Subcutaneous abdominal adipose tissue (tissue), 5 donors: Measurements from ENCODE around the gene MTUS2.

Experiments
- H3K27ac ChIP-seq: one replicate; pipeline ENCODE4 v1.7.0; 2013; ENCODE audit warnings: low read depth, mild to moderate bottlenecking, inconsistent platforms, low read length, moderate library complexity
- H3K27me3 ChIP-seq, 5 donors: one replicate each; pipeline ENCODE4 v1.7.0; 2013; ENCODE audit warnings: low read length in 5 of 5, inconsistent platforms in 1 of 5; ENCODE audit not compliant: control insufficient read depth in 5 of 5, insufficient read depth in 4 of 5
- H3K36me3 ChIP-seq, 5 donors: one replicate each; pipeline ENCODE4 v1.7.0; 2013; ENCODE audit warnings: low read length in 5 of 5; ENCODE audit not compliant: control insufficient read depth in 5 of 5, insufficient read depth in 5 of 5
- H3K4me1 ChIP-seq, 5 donors: one replicate each; pipeline ENCODE4 v1.7.0; 2013; ENCODE audit warnings: low read length in 5 of 5, mild to moderate bottlenecking in 3 of 5, moderate library complexity in 1 of 5; ENCODE audit not compliant: control insufficient read depth in 5 of 5, insufficient read depth in 5 of 5
- H3K4me3 ChIP-seq, 5 donors: one replicate each; pipeline ENCODE4 v1.7.0; 2013; ENCODE audit warnings: low read length in 5 of 5, low read depth in 1 of 5
- H3K9ac ChIP-seq, 5 donors: one replicate each; pipeline ENCODE4 v1.7.0; 2013; ENCODE audit warnings: low read length in 5 of 5, mild to moderate bottlenecking in 4 of 5, moderate library complexity in 3 of 5
- H3K9me3 ChIP-seq, 5 donors: one replicate each; pipeline ENCODE4 v1.7.0; 2013; ENCODE audit warnings: low read length in 5 of 5; ENCODE audit not compliant: control insufficient read depth in 5 of 5
- donor health status: healthy.
- donor health status: healthy.
- donor health status: healthy.
- donor health status: healthy.
- donor health status: healthy.

The MTUS2 gene

DNA sequence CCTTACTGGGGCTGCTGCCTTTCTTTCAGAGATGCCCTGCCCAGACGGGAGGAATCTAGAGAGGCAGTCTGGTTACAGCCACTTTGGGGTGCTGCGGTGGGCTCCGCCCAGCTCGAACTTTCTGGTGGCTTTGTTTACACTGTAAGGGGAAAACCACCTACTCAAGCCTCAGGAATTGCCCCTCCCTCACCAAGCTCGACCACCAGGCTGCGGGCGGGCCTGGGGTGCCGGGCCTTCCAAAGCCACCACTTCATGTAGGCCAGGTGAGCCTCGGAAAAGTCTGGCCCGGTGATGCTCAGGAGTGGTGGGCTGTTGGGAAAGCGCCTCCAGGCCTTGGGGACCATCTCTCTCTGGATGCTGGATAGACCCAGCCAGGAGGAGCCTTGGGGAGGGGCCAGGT is 218.6 kb downstream of the MTUS2 start:
- H3K27me3 ChIP-seq: no peaks in the 10 kb centered on the region
- H3K27ac ChIP-seq: no peak overlapping the region
- no peaks in the 10 kb centered on the region for H3K36me3 ChIP-seq
- no peak overlapping the region for H3K4me3 ChIP-seq
- H3K9ac ChIP-seq: no peak overlapping the region
- H3K9me3 ChIP-seq: no peaks in the 10 kb centered on the region
- H3K4me1 ChIP-seq: no peaks in the 10 kb centered on the region

DNA sequence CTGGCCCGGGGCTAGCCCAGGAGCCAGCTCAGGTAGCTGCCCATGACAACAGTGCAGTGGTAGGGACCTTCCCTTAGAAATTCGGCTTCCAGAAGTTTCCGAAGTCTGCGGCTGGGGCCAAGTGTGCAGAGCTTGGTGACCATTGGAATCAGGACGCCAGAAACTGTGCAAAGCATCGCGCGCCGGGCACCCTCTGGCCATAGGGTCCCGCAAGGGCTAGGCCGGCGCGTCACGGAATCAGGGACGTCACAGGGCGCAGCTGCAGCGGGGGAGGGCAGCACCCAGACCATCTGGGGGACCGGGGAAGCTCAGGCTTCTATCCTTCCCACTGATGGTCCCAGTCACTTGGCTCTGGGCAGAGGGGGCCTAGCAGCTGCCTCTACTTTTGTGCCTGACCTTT is 219.1 kb downstream of the MTUS2 start:
- Histone ChIP-seq H3K36me3 (no peaks in the 10 kb centered on the region), H3K4me1 (no peaks in the 10 kb centered on the region), H3K9ac (no peak overlapping the region), H3K4me3 (no peak overlapping the region), H3K27me3 (no peaks in the 10 kb centered on the region), H3K27ac (no peak overlapping the region), H3K9me3 (no peaks in the 10 kb centered on the region)

DNA sequence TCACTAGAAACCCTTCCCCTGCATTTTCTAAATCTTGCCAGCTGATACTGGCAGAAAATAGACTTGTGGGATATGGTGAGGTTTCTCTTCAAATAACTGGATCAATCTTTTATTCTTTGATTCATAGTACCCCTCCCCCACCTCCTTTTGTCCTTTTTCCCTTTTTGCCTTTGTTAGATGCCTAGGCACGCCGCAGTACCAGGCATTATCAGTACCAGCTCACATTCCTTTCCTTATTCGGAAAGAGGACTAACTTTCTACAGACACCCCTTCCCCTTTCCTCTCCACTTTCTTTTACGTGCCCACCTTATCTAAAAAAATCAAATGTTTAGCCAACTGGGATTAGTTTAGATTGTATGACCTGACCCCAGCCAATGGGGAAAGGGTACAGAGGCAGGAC is 226.4 kb downstream of the MTUS2 start:
- no peaks in the 10 kb centered on the region for H3K36me3 ChIP-seq
- H3K4me3 ChIP-seq: no peak overlapping the region
- no peak overlapping the region for H3K9ac ChIP-seq
- H3K9me3 ChIP-seq: peaks cover 0 to 14% (median 8%) of the 10 kb centered on the region in 5 donors
- no peaks in the 10 kb centered on the region for H3K27me3 ChIP-seq
- H3K27ac ChIP-seq: no peak overlapping the region
- H3K4me1 ChIP-seq: no peaks in the 10 kb centered on the region

GRCh38 chr13:29049524-29049923 is 229.4 kb downstream of the MTUS2 start:
- Histone ChIP-seq H3K4me3 (no peak overlapping the region), H3K27me3 (no peaks in the 10 kb centered on the region), H3K9me3 (peaks cover 0 to 12% (median 8%) of the 10 kb centered on the region in 5 donors), H3K9ac (no peak overlapping the region), H3K36me3 (no peaks in the 10 kb centered on the region), H3K4me1 (no peaks in the 10 kb centered on the region), H3K27ac (no peak overlapping the region)

DNA sequence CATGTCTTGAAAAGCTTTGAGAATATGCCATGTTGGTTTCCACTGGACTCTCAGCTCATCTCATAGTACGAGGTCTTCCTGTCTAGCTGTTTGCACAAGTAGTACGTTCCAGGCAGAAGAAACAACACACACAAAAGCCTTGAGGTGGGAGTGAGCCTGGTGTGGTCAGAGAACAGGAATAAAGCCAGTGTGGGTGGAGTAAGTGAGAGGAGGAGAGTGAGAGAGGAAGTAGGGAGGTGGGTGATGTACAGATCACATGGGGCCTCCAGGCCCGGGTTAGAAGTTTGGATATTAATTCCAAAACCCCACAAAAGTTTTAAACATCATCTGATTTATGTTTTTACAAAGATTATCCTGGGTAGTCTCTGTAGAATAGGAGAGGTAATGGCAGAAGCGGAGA is 230.6 kb downstream of the MTUS2 start:
- no peaks in the 10 kb centered on the region for H3K36me3 ChIP-seq
- peaks cover 0 to 10% (median 2%) of the 10 kb centered on the region in 5 donors for H3K9me3 ChIP-seq
- no peak overlapping the region for H3K27ac ChIP-seq
- H3K4me1 ChIP-seq: no peaks in the 10 kb centered on the region
- no peak overlapping the region for H3K4me3 ChIP-seq
- no peaks in the 10 kb centered on the region for H3K27me3 ChIP-seq
- no peak overlapping the region for H3K9ac ChIP-seq

DNA sequence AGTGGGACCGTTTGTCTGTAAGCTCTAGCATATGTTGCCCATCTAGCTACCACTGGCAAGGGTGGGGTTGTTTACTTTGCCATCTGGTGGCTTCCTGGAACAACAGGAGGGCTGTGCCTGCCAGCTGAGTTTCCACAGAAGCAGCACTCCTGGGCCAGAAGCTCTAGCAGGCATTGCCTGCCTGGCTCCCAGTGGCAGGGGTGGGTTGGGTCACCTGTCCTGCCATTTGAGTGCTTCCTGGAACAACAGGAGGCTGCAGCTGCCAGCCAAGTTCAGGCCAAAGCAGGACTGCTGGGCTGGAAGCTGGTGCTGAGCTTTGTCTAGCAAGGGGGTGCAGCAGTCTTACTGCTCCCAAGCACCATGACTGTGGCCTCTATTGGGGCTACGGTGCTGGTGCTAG is 239.7 kb downstream of the MTUS2 start:
- H3K4me3 ChIP-seq: no peak overlapping the region
- no peaks in the 10 kb centered on the region for H3K4me1 ChIP-seq
- H3K9me3 ChIP-seq: peaks cover 3 to 20% (median 10%) of the 10 kb centered on the region in 5 donors
- H3K9ac ChIP-seq: no peak overlapping the region
- H3K36me3 ChIP-seq: no peaks in the 10 kb centered on the region
- H3K27ac ChIP-seq: no peak overlapping the region
- H3K27me3 ChIP-seq: no peaks in the 10 kb centered on the region

GRCh38 chr13:29065142-29065541 is 245.0 kb downstream of the MTUS2 start:
- peaks cover 0 to 2% (median under 1%) of the 10 kb centered on the region in 5 donors for H3K9me3 ChIP-seq
- no peaks in the 10 kb centered on the region for H3K27me3 ChIP-seq
- H3K27ac ChIP-seq: no peak overlapping the region
- no peaks in the 10 kb centered on the region for H3K36me3 ChIP-seq
- no peaks in the 10 kb centered on the region for H3K4me1 ChIP-seq
- no peak overlapping the region for H3K4me3 ChIP-seq
- no peak overlapping the region for H3K9ac ChIP-seq

- H3K4me3 ChIP-seq: no peak overlapping the region
- H3K4me1 ChIP-seq: no peaks in the 10 kb centered on the region
- no peak overlapping the region for H3K9ac ChIP-seq
- H3K27me3 ChIP-seq: no peaks in the 10 kb centered on the region
- H3K9me3 ChIP-seq: no peaks in the 10 kb centered on the region
- H3K27ac ChIP-seq: no peak overlapping the region
- H3K36me3 ChIP-seq: no peaks in the 10 kb centered on the region
These were observed 247.3 kb downstream of the MTUS2 start for GRCh38 chr13:29067306-29067945.

DNA sequence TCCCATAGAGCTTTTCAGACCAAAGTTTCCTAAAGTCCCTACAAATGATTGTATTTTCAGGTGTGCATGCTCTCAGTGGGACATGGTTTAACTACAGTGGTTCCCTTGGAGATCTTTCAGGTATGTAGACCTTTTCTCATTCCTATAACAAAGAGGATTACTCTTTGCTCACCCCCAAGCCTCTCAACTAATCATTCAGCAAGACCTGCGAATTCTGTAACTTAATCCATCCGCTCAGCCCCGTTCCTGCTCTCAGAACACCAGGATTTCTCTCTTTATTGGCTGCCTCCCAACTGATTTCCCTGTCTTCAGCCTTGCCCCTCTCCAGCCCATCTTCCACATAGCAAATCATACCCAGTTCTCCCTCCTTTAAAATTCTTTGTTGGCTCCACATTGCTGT is 253.6 kb downstream of the MTUS2 start:
- no peak overlapping the region for H3K9ac ChIP-seq
- H3K27ac ChIP-seq: no peak overlapping the region
- peaks cover 0 to 4% (median 0%) of the 10 kb centered on the region in 5 donors for H3K9me3 ChIP-seq
- H3K4me1 ChIP-seq: no peaks in the 10 kb centered on the region
- no peak overlapping the region for H3K4me3 ChIP-seq
- H3K36me3 ChIP-seq: no peaks in the 10 kb centered on the region
- H3K27me3 ChIP-seq: peaks cover 0 to 4% (median 0%) of the 10 kb centered on the region in 5 donors

DNA sequence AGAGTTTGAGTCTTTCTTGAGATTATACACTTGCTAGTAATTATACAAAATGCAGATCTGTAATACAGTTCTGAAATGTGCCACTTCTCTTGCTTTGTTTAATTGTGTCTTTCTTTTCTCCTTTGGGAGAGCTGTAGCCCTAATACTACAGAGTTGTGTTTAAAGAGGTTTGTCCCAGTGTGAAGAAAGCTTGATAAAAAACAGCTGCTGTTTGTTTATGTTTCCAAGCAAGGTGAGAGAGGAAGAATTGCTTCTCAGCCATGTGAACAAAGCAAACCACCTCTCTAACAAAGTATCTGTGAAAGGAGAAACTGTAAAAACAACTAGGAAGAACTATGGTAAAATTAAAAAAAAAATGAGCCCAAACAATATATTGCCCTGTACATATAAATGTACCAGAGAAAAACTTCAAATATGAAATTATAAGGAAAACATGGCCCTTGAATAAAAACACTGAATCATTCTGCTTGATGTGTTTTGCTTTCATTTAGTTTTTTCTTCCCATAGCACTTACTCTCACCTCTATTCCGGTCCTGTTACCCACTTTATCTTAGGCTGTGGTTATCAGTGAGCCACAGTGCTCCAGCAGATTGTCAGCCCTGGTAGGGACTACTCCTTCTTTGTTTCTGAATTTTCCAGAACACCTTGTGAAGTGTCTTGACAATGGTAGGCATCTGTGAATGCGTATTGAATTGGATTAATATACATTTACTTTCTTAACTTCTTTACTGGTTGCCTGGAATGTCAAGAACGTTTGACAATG is 257.1 kb downstream of the MTUS2 start:
- peaks cover 0 to 4% (median 0%) of the 10 kb centered on the region in 5 donors for H3K9me3 ChIP-seq
- no peak overlapping the region for H3K9ac ChIP-seq
- H3K27me3 ChIP-seq: peaks cover 0 to 4% (median 0%) of the 10 kb centered on the region in 5 donors
- no peaks in the 10 kb centered on the region for H3K36me3 ChIP-seq
- H3K4me3 ChIP-seq: no peak overlapping the region
- no peaks in the 10 kb centered on the region for H3K4me1 ChIP-seq
- H3K27ac ChIP-seq: no peak overlapping the region
